K562 (cell line): ENCODE measurements around the gene CERS6. TPM values are rescaled to one million over a fixed set of nuclear protein-coding genes. Genes with fewer than 3 reads are reported as not detected.

ENCODE experiments used
- ATAC-seq: fragments of 200-7000 bp; cut with Tn5 transposase; 3 replicates; pipeline ENCODE4 v1.9.1; 2020; ENCODE audit warnings: moderate library complexity
- BruUV-seq: library from RNA; stranded (reverse); fragments of 400-500 nt; replicated peaks from 2 replicates; lab custom pipeline; 2021; lab: Mats Ljungman, UMichigan
- CTCF ChIA-PET: fragments of 300-600 bp; formaldehyde crosslinking; extraction: SDS; loops from one replicate; lab custom pipeline; 2021; ENCODE audit warnings: low intra/inter-chr PET ratio; lab: Yijun Ruan, JAX
- POLR2A ChIA-PET: fragments of 300-600, 350-650 bp; sonication (Branson Sonifier 250); formaldehyde crosslinking; extraction: SDS; loops from one replicate; lab custom pipeline; 2021; ENCODE audit warnings: antibody characterized with exemption, inconsistent platforms; lab: Yijun Ruan, JAX
- DNase-seq, 4 experiments: peaks; one replicate each; pipeline versions ENCODE4 v3.0.0 to v3.0.0-alpha.2; 2011 to 2018; ENCODE audit warnings: low spot score in 3 of 4, mixed read lengths in 3 of 4; ENCODE audit errors: extremely low read depth in 1 of 4
- FAIRE-seq: peaks from 2 replicates; lab custom pipeline; 2011; peaks lifted over from hg19 to GRCh38; lab: Jason Lieb, UNC
- H2AFZ ChIP-seq: 2 replicates; pipeline ENCODE4 v1.6.0; 2011; ENCODE audit warnings: low read depth, low read length, control low read depth, inconsistent platforms
- H3K27ac ChIP-seq: fragments of 200-600 bp; 3 replicates; pipeline ENCODE4 v1.8.0; 2011; ENCODE audit warnings: low read depth, mild to moderate bottlenecking, control low read depth, inconsistent platforms, low read length, moderate library complexity, mixed read lengths; ENCODE audit errors: extremely low read depth
- H3K27me3 ChIP-seq, 2 experiments: fragments of 300-600 bp in 1 of 2; 2 replicates in 1 of 2; 3 replicates in 1 of 2; pipeline versions ENCODE4 v1.6.0 to v1.8.0; 2011; ENCODE audit warnings: inconsistent platforms in 2 of 2, low read length in 2 of 2, mild to moderate bottlenecking in 1 of 2, mixed read lengths in 1 of 2, moderate library complexity in 1 of 2; ENCODE audit not compliant: control insufficient read depth in 2 of 2, insufficient read depth in 2 of 2
- H3K36me3 ChIP-seq: fragments of 300-600 bp; 3 replicates; pipeline ENCODE4 v1.8.0; 2011; ENCODE audit warnings: mild to moderate bottlenecking, low read length, inconsistent platforms; ENCODE audit not compliant: control insufficient read depth, insufficient read depth
- H3K4me1 ChIP-seq, 2 experiments: fragments of 200-600 bp in 1 of 2; replicated peaks in 1 of 2; 2 replicates in 1 of 2; 3 replicates in 1 of 2; pipeline versions ENCODE4 v1.5.1 to v1.8.0; 2011; ENCODE audit warnings: inconsistent platforms in 2 of 2, low read length in 2 of 2, mild to moderate bottlenecking in 1 of 2, mixed read lengths in 1 of 2, moderate library complexity in 1 of 2; ENCODE audit not compliant: control insufficient read depth in 2 of 2, insufficient read depth in 2 of 2
- H3K4me2 ChIP-seq: 2 replicates; pipeline ENCODE4 v1.6.1; 2011; ENCODE audit warnings: low read length, control low read depth, inconsistent platforms, mixed read lengths; ENCODE audit not compliant: insufficient read depth
- H3K4me3 ChIP-seq: fragments of 200-600 bp; sonication (generic), shearing (Covaris generic); 2 replicates; pipeline ENCODE4 v1.5.1; 2016; ENCODE audit warnings: control low read depth, inconsistent platforms
- H3K79me2 ChIP-seq: fragments of 200-600 bp; 3 replicates; pipeline ENCODE4 v1.8.0; 2011; ENCODE audit warnings: low read length, inconsistent platforms; ENCODE audit not compliant: control insufficient read depth, insufficient read depth
- H3K9ac ChIP-seq, 2 experiments: 2 replicates each; pipeline versions ENCODE4 v1.6.0 to v1.6.1; 2011; ENCODE audit warnings: low read depth in 2 of 2, low read length in 2 of 2, control low read depth in 1 of 2, inconsistent platforms in 1 of 2, mild to moderate bottlenecking in 1 of 2, mixed read lengths in 1 of 2; ENCODE audit not compliant: insufficient read depth in 1 of 2
- H3K9me1 ChIP-seq: one replicate; pipeline ENCODE4 v1.6.0; 2011; ENCODE audit warnings: inconsistent platforms, mild to moderate bottlenecking, low read length, moderate library complexity; ENCODE audit not compliant: control insufficient read depth, insufficient read depth
- H3K9me3 ChIP-seq: replicated peaks from 2 replicates; pipeline ENCODE4 v1.5.1; 2011; ENCODE audit warnings: low read depth, low read length, inconsistent platforms; ENCODE audit not compliant: control insufficient read depth, insufficient read depth
- H4K20me1 ChIP-seq: replicated peaks from 2 replicates; pipeline ENCODE4 v1.6.1; 2011; ENCODE audit warnings: low read length, inconsistent platforms, mixed read lengths; ENCODE audit not compliant: control insufficient read depth, insufficient read depth
- GTF2E2 ChIP-seq: fragments of 200-800 bp; sonication (Bioruptor generic); IDR thresholded peaks from 2 replicates; pipeline ENCODE4 v1.6.1; 2016; ENCODE audit warnings: missing genetic modification characterization, missing compliant biosample characterization
- PBX2 ChIP-seq, 2 experiments: IDR thresholded peaks in 1 of 2; conservative IDR thresholded peaks in 1 of 2; 2 replicates each; pipeline ENCODE4 v1.6.1; 2016; ENCODE audit warnings: low read depth in 2 of 2, mild to moderate bottlenecking in 1 of 2, missing compliant biosample characterization in 1 of 2, missing genetic modification characterization in 1 of 2, moderate library complexity in 1 of 2
- RAD21 ChIP-seq, 2 experiments: fragments of 250-450 bp in 1 of 2; fragments of 450-650 bp in 1 of 2; sonication (Bioruptor Pico) in 1 of 2; formaldehyde crosslinking in 1 of 2; IDR thresholded peaks in 1 of 2; conservative IDR thresholded peaks in 1 of 2; 2 replicates each; pipeline versions ENCODE4 v1.4.0 to v1.8.0; 2020 to 2022; ENCODE audit warnings: mild to moderate bottlenecking in 2 of 2, moderate library complexity in 1 of 2
- SMARCA4 ChIP-seq: fragments of 450-650 bp; IDR thresholded peaks from 2 replicates; pipeline ENCODE4 v1.6.1; 2016
- ZNF766 ChIP-seq: fragments of 200-800 bp; sonication (Bioruptor generic); conservative IDR thresholded peaks from 2 replicates; pipeline ENCODE4 v1.6.1; 2016; ENCODE audit warnings: missing genetic modification characterization, missing compliant biosample characterization
- WGBS: fragments of 100-300 bp; shearing (Covaris generic); methylation state at CpG from one replicate; pipeline ENCODE4 v1.1.6; 2016; ENCODE audit warnings: low coverage, mixed read lengths; ENCODE audit not compliant: insufficient coverage; ENCODE audit errors: missing lambda C conversion rate; 5-methylcytosine and 5-hydroxymethylcytosine counted together
- in situ Hi-C: fragments of 300-500 bp; cut with MboI; formaldehyde crosslinking; loops from 4 replicates; pipeline ENCODE4 v1.15.0; 2018; ENCODE audit warnings: inconsistent platforms, mixed read lengths
- intact Hi-C: fragments of 100-400 bp; cut with micrococcal nuclease; formaldehyde crosslinking; loops from 2 replicates; pipeline ENCODE4 v1.14.2; 2022
- polyA plus RNA-seq, 8 experiments: library from polyadenylated mRNA; depleted of rRNA in 4 of 8; stranded (reverse) in 5 of 8; unstranded in 3 of 8; fragments of >200 nt; fragmentation: Nextera tagmentation in 2 of 8; fragmentation: Illumina TruSeq in 1 of 8; extraction: Ambion mirVana in 2 of 8; extraction: Trizol in 1 of 8; gene quantifications; 2 replicates each; pipeline versions ENCODE4 v1.2.1 to v1.2.3, GENCODE V29; 2011 to 2014; ENCODE audit warnings: inconsistent platforms in 1 of 8, missing spikeins in 1 of 8
- total RNA-seq, 7 experiments: library from RNA; depleted of rRNA in 6 of 7; stranded (reverse); fragments of >200 nt in 6 of 7; fragmentation: Illumina TruSeq in 2 of 7; extraction: Trizol in 2 of 7; gene quantifications; 2 replicates each; pipeline versions ENCODE4 v1.2.1 to v1.2.3, GENCODE V29; 2011 to 2021; ENCODE audit warnings: low replicate concordance in 1 of 7
- TF ChIP-seq, protein P1 (sequence below): fragments of 450-650 bp; IDR thresholded peaks from 2 replicates; pipeline ENCODE4 v1.6.1; 2016; ENCODE audit warnings: low read depth

The CERS6 gene
- total and polyA plus RNA-seq, 9 of the 15 experiments (the other 6 are each of a cell fraction or from before 2014, with no cell fraction given), result 1.6 to 13.6 (median 11.4) TPM

GRCh38 chr2:168810235-168810634, 354.2 kb downstream of the CERS6 start:
- Histone ChIP-seq H3K9me3 (no peaks in the 10 kb centered on the region), H3K27me3 (no peaks in the 10 kb centered on the region), H3K27ac (no peak overlapping the region), H3K9ac (no peak overlapping the region), H3K4me1 (peaks cover 3 to 61% of the 10 kb centered on the region in 2 experiments; a peak in 4 of 5 replicates), H3K4me2 (no peak overlapping the region), H4K20me1 (no peaks in the 10 kb centered on the region), H2AFZ (0 out of 2 replicates have a peak overlapping the region, but pooled peaks have one; percentile 4), H3K4me3 (no peak overlapping the region), H3K36me3 (peaks cover 37% of the 10 kb centered on the region), H3K9me1 (no peaks in the 10 kb centered on the region), H3K79me2 (peaks cover 45% of the 10 kb centered on the region)
- ChIA-PET CTCF (no interaction called here), POLR2A (interaction anchor here (1.2 kb wide), 1 partner anchor 9 kb away, joined by 4 read pairs; no protein-coding TSS in a partner anchor)
- in situ Hi-C loops, result no loop called here
- 73% methylated on average over 2 of the region's 2 CpGs for WGBS
- BruUV-seq, result no TSS peak
- no peak for DNase-seq
- no peak for FAIRE-seq
- intact Hi-C loops, result no loop called here
- ATAC-seq, result no peak
- TF ChIP-seq PBX2 (CRISPR knock-in tag; IDR thresholded peaks at IDR 0.05; ENCODE audit: low read depth) (no peak), PBX2 (tag; conservative IDR thresholded peaks at IDR 0.05; ENCODE audit: low read depth) (no peak), GTF2E2 (tag) (no peak), RAD21 (CRISPR knock-in tag; conservative IDR thresholded peaks at IDR 0.05 in 1 of 2, IDR thresholded peaks at IDR 0.05 in 1 of 2) (no peak), ZNF766 (CRISPR knock-in tag) (no peak), SMARCA4 (no peak)
- TF ChIP-seq, protein P1, sequence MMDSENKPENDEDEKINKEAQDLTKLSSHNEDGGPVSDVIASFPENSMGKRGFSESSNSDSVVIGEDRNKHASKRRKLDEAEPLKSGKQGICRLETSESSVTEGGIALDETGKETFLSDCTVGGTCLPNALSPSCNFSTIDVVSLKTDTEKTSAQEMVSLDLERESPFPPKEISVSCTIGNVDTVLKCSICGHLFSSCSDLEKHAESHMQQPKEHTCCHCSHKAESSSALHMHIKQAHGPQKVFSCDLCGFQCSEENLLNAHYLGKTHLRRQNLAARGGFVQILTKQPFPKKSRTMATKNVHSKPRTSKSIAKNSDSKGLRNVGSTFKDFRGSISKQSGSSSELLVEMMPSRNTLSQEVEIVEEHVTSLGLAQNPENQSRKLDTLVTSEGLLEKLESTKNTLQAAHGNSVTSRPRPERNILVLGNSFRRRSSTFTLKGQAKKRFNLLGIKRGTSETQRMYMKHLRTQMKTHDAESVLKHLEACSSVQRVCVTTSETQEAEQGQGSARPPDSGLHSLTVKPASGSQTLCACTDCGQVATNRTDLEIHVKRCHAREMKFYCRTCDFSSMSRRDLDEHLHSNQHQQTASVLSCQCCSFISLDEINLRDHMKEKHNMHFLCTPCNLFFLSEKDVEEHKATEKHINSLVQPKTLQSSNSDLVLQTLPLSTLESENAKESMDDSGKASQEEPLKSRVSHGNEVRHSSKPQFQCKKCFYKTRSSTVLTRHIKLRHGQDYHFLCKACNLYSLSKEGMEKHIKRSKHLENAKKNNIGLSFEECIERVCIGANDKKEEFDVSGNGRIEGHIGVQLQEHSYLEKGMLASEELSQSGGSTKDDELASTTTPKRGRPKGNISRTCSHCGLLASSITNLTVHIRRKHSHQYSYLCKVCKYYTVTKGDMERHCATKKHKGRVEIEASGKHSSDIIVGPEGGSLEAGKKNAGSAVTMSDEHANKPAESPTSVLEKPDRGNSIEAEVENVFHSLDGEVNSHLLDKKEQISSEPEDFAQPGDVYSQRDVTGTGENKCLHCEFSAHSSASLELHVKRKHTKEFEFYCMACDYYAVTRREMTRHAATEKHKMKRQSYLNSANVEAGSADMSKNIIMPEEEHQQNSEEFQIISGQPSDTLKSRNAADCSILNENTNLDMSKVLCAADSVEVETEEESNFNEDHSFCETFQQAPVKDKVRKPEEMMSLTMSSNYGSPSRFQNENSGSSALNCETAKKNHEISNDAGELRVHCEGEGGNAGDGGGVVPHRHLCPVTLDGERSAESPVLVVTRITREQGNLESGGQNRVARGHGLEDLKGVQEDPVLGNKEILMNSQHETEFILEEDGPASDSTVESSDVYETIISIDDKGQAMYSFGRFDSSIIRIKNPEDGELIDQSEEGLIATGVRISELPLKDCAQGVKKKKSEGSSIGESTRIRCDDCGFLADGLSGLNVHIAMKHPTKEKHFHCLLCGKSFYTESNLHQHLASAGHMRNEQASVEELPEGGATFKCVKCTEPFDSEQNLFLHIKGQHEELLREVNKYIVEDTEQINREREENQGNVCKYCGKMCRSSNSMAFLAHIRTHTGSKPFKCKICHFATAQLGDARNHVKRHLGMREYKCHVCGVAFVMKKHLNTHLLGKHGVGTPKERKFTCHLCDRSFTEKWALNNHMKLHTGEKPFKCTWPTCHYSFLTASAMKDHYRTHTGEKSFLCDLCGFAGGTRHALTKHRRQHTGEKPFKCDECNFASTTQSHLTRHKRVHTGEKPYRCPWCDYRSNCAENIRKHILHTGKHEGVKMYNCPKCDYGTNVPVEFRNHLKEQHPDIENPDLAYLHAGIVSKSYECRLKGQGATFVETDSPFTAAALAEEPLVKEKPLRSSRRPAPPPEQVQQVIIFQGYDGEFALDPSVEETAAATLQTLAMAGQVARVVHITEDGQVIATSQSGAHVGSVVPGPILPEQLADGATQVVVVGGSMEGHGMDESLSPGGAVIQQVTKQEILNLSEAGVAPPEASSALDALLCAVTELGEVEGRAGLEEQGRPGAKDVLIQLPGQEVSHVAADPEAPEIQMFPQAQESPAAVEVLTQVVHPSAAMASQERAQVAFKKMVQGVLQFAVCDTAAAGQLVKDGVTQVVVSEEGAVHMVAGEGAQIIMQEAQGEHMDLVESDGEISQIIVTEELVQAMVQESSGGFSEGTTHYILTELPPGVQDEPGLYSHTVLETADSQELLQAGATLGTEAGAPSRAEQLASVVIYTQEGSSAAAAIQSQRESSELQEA, result no peak
